Measurements from ENCODE around the gene UBAC1.
"Not testable (repeated sequence)": the region's sequence is repeated elsewhere in the genome, so short reads cannot be mapped to it uniquely, and the experiment has no call there.

Gene UBAC1

GRCh38 chr9:135971892-135972291 lies 10.7 kb upstream of the UBAC1 start:
- DNase-seq (ENCODE audit: low read depth): no peak
- no peak overlapping the region for H3K4me3 ChIP-seq (ENCODE audit: low read depth, low read length)
- no peak for TF ChIP-seq CTCF (IDR thresholded peaks at IDR 0.05; ENCODE audit: low read depth, low read length, missing control alignments)

GRCh38 chr9:135971111-135971766 lies 10.1 kb upstream of the UBAC1 start:
- TF ChIP-seq CTCF (IDR thresholded peaks at IDR 0.05; ENCODE audit: low read depth, low read length, missing control alignments): no peak
- no peak for DNase-seq (ENCODE audit: low read depth)
- H3K4me3 ChIP-seq (ENCODE audit: low read depth, low read length): no peak overlapping the region

GRCh38 chr9:135970128-135970815 lies 9.1 kb upstream of the UBAC1 start:
- no peak for TF ChIP-seq CTCF (IDR thresholded peaks at IDR 0.05; ENCODE audit: low read depth, low read length, missing control alignments)
- DNase-seq (ENCODE audit: low read depth): no peak
- no peak overlapping the region for H3K4me3 ChIP-seq (ENCODE audit: low read depth, low read length)

GRCh38 chr9:135969064-135969683 lies 8.0 kb upstream of the UBAC1 start:
- no peak for DNase-seq (ENCODE audit: low read depth)
- no peak overlapping the region for H3K4me3 ChIP-seq (ENCODE audit: low read depth, low read length)
- TF ChIP-seq CTCF (IDR thresholded peaks at IDR 0.05; ENCODE audit: low read depth, low read length, missing control alignments): no peak

GRCh38 chr9:135968601-135969000 lies 7.4 kb upstream of the UBAC1 start:
- no peak for TF ChIP-seq CTCF (IDR thresholded peaks at IDR 0.05; ENCODE audit: low read depth, low read length, missing control alignments)
- no peak overlapping the region for H3K4me3 ChIP-seq (ENCODE audit: low read depth, low read length)
- DNase-seq (ENCODE audit: low read depth): no peak

- no peak for TF ChIP-seq CTCF (IDR thresholded peaks at IDR 0.05; ENCODE audit: low read depth, low read length, missing control alignments)
- no peak for DNase-seq (ENCODE audit: low read depth)
- H3K4me3 ChIP-seq (ENCODE audit: low read depth, low read length): no peak overlapping the region
Observed at GRCh38 chr9:135968083-135968476, 6.9 kb upstream of the UBAC1 start.

GRCh38 chr9:135966916-135967260 lies 5.7 kb upstream of the UBAC1 start:
- H3K4me3 ChIP-seq (ENCODE audit: low read depth, low read length); DNase-seq (ENCODE audit: low read depth): not testable (repeated sequence)

Measured in GM12864 (cell line).